ENCODE data around the gene STARD9.
"Not testable (repeated sequence)": the region's sequence is repeated elsewhere in the genome, so short reads cannot be mapped to it uniquely, and the experiment has no call there.

The STARD9 gene

GRCh38 chr15:42592716-42593115, 17.3 kb downstream of the STARD9 start:
- Histone ChIP-seq H3K9me3 (ENCODE audit: insufficient read depth, low read depth, low read length) (no peaks in the 10 kb centered on the region), H3K9ac (ENCODE audit: low read depth, low read length) (no peak overlapping the region), H3K27me3 (ENCODE audit: insufficient read depth, low read length) (no peaks in the 10 kb centered on the region), H3K27ac (ENCODE audit: low read length) (no peak overlapping the region), H3K36me3 (ENCODE audit: insufficient read depth, low read depth, low read length) (no peaks in the 10 kb centered on the region), H3K4me3 (ENCODE audit: low read length) (no peak overlapping the region), H3K4me1 (ENCODE audit: insufficient read depth, low read length) (no peaks in the 10 kb centered on the region; the same call in 1 of the 2 replicates)

- no peak overlapping the region for H3K9ac ChIP-seq (ENCODE audit: low read depth, low read length)
- H3K4me3 ChIP-seq (ENCODE audit: low read length): no peak overlapping the region
- H3K27me3 ChIP-seq (ENCODE audit: insufficient read depth, low read length): no peaks in the 10 kb centered on the region
- H3K36me3 ChIP-seq (ENCODE audit: insufficient read depth, low read depth, low read length): no peaks in the 10 kb centered on the region
- no peak overlapping the region for H3K27ac ChIP-seq (ENCODE audit: low read length)
- no peaks in the 10 kb centered on the region; the same call in 1 of the 2 replicates for H3K4me1 ChIP-seq (ENCODE audit: insufficient read depth, low read length)
- H3K9me3 ChIP-seq (ENCODE audit: insufficient read depth, low read depth, low read length): no peaks in the 10 kb centered on the region
These were observed 17.7 kb downstream of the STARD9 start for GRCh38 chr15:42593143-42593542.

GRCh38 chr15:42594095-42594494, 18.7 kb downstream of the STARD9 start:
- Histone ChIP-seq H3K27ac (ENCODE audit: low read length) (no peak overlapping the region), H3K9me3 (ENCODE audit: insufficient read depth, low read depth, low read length) (no peaks in the 10 kb centered on the region), H3K27me3 (ENCODE audit: insufficient read depth, low read length) (no peaks in the 10 kb centered on the region), H3K9ac (ENCODE audit: low read depth, low read length) (no peak overlapping the region), H3K4me1 (ENCODE audit: insufficient read depth, low read length) (no peaks in the 10 kb centered on the region; the same call in 1 of the 2 replicates), H3K4me3 (ENCODE audit: low read length) (no peak overlapping the region), H3K36me3 (ENCODE audit: insufficient read depth, low read depth, low read length) (no peaks in the 10 kb centered on the region)

GRCh38 chr15:42595626-42596240, 20.3 kb downstream of the STARD9 start:
- Histone ChIP-seq H3K4me3 (ENCODE audit: low read length) (no peak overlapping the region), H3K27ac (ENCODE audit: low read length) (no peak overlapping the region), H3K27me3 (ENCODE audit: insufficient read depth, low read length) (no peaks in the 10 kb centered on the region), H3K36me3 (ENCODE audit: insufficient read depth, low read depth, low read length) (no peaks in the 10 kb centered on the region), H3K4me1 (ENCODE audit: insufficient read depth, low read length) (no peaks in the 10 kb centered on the region; the same call in 1 of the 2 replicates), H3K9me3 (ENCODE audit: insufficient read depth, low read depth, low read length) (no peaks in the 10 kb centered on the region), H3K9ac (ENCODE audit: low read depth, low read length) (no peak overlapping the region)

- not testable (repeated sequence) for H3K4me3 ChIP-seq (ENCODE audit: low read length); H3K36me3 ChIP-seq (ENCODE audit: insufficient read depth, low read depth, low read length); H3K27ac ChIP-seq (ENCODE audit: low read length); H3K9me3 ChIP-seq (ENCODE audit: insufficient read depth, low read depth, low read length); H3K9ac ChIP-seq (ENCODE audit: low read depth, low read length); H3K27me3 ChIP-seq (ENCODE audit: insufficient read depth, low read length); H3K4me1 ChIP-seq (ENCODE audit: insufficient read depth, low read length)
These were observed 25.9 kb downstream of the STARD9 start for GRCh38 chr15:42601316-42601715.

DNA sequence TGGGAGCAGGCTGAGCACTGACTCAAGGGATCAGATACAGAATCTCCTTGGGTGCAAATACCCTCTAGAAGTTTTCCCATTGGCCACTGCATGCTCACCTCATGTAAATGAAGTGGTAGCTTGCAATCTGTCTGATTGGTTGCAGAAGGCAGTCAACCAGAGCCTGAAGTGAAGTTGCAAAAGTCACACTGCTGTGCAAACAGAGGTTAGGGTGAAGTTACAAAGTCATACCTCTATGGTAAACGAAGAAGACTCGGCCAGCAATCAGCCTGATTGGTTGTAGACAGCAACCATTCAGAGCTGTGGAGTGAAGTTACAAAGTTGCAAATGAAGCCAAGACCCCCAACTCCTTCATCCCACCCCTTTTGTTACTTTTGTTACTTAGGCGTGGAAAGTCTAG, 27.1 kb downstream of the STARD9 start:
- 0 out of 2 replicates have a peak, but pooled peaks cover 4% of the 10 kb centered on the region for H3K9me3 ChIP-seq (ENCODE audit: insufficient read depth, low read depth, low read length)
- no peaks in the 10 kb centered on the region for H3K4me1 ChIP-seq (ENCODE audit: insufficient read depth, low read length)
- 0 out of 2 replicates have a peak, but pooled peaks cover 4% of the 10 kb centered on the region for H3K36me3 ChIP-seq (ENCODE audit: insufficient read depth, low read depth, low read length)
- no peaks in the 10 kb centered on the region for H3K27me3 ChIP-seq (ENCODE audit: insufficient read depth, low read length)
- H3K27ac ChIP-seq (ENCODE audit: low read length): no peak overlapping the region
- no peak overlapping the region for H3K4me3 ChIP-seq (ENCODE audit: low read length)
- H3K9ac ChIP-seq (ENCODE audit: low read depth, low read length): no peak overlapping the region

DNA sequence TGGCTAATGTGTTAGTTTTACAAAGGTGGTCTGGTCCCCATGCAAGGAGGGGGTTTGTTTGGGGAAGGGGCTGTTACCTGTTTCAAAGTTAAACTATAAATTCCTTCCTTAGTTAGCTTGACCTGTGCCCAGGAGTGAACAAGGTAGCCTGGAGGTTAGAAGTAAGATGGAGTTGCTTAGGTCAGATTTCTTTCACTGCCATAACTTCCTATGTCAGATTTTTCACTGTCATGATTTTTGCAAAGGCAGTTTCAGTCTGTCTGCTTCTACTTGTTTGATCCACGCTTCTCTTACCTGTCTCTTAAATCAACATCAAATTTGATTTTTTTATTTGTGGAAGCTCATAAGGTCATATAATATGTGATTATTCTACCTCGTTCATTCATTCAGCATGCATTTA, 28.6 kb downstream of the STARD9 start:
- Histone ChIP-seq H3K4me1 (ENCODE audit: insufficient read depth, low read length) (no peaks in the 10 kb centered on the region), H3K4me3 (ENCODE audit: low read length) (no peak overlapping the region), H3K9me3 (ENCODE audit: insufficient read depth, low read depth, low read length) (0 out of 2 replicates have a peak, but pooled peaks cover 4% of the 10 kb centered on the region), H3K27ac (ENCODE audit: low read length) (no peak overlapping the region), H3K27me3 (ENCODE audit: insufficient read depth, low read length) (no peaks in the 10 kb centered on the region), H3K36me3 (ENCODE audit: insufficient read depth, low read depth, low read length) (0 out of 2 replicates have a peak, but pooled peaks cover 4% of the 10 kb centered on the region), H3K9ac (ENCODE audit: low read depth, low read length) (no peak overlapping the region)

GRCh38 chr15:42604894-42605744, 29.7 kb downstream of the STARD9 start:
- H3K27ac ChIP-seq (ENCODE audit: low read length): no peak overlapping the region
- 0 out of 2 replicates have a peak, but pooled peaks cover 4% of the 10 kb centered on the region for H3K9me3 ChIP-seq (ENCODE audit: insufficient read depth, low read depth, low read length)
- no peaks in the 10 kb centered on the region for H3K4me1 ChIP-seq (ENCODE audit: insufficient read depth, low read length)
- no peak overlapping the region for H3K4me3 ChIP-seq (ENCODE audit: low read length)
- no peak overlapping the region for H3K9ac ChIP-seq (ENCODE audit: low read depth, low read length)
- 0 out of 2 replicates have a peak, but pooled peaks cover 4% of the 10 kb centered on the region for H3K36me3 ChIP-seq (ENCODE audit: insufficient read depth, low read depth, low read length)
- H3K27me3 ChIP-seq (ENCODE audit: insufficient read depth, low read length): no peaks in the 10 kb centered on the region

DNA sequence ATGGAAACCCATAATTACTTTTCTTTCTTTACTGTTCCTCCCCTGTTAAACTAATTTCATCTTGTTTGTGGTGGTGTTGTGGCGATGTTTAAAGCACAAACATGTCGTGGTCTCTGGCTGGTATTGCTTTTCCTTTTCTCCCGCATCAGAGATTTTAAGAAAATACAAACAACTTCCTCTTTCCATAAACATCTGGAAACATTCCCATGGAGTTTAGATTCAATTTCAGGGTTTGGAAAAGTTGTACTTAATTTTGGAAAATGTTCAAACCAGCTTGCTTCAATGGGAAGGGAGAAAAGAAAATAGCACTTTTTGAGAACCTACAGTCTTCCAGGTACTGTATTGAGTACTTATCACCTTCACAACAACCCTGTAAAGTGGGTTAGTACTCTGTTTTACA, 30.4 kb downstream of the STARD9 start:
- Histone ChIP-seq H3K36me3 (ENCODE audit: insufficient read depth, low read depth, low read length) (0 out of 2 replicates have a peak, but pooled peaks cover 4% of the 10 kb centered on the region), H3K4me1 (ENCODE audit: insufficient read depth, low read length) (no peaks in the 10 kb centered on the region), H3K27ac (ENCODE audit: low read length) (no peak overlapping the region), H3K27me3 (ENCODE audit: insufficient read depth, low read length) (no peaks in the 10 kb centered on the region), H3K4me3 (ENCODE audit: low read length) (no peak overlapping the region), H3K9ac (ENCODE audit: low read depth, low read length) (no peak overlapping the region), H3K9me3 (ENCODE audit: insufficient read depth, low read depth, low read length) (0 out of 2 replicates have a peak, but pooled peaks cover 4% of the 10 kb centered on the region)

GRCh38 chr15:42608110-42608531, 32.7 kb downstream of the STARD9 start:
- Histone ChIP-seq H3K4me1 (ENCODE audit: insufficient read depth, low read length) (no peaks in the 10 kb centered on the region), H3K9me3 (ENCODE audit: insufficient read depth, low read depth, low read length) (no peaks in the 10 kb centered on the region), H3K36me3 (ENCODE audit: insufficient read depth, low read depth, low read length) (0 out of 2 replicates have a peak, but pooled peaks cover 4% of the 10 kb centered on the region), H3K4me3 (ENCODE audit: low read length) (no peak overlapping the region), H3K9ac (ENCODE audit: low read depth, low read length) (no peak overlapping the region), H3K27me3 (ENCODE audit: insufficient read depth, low read length) (no peaks in the 10 kb centered on the region), H3K27ac (ENCODE audit: low read length) (no peak overlapping the region)

GRCh38 chr15:42608752-42609488, 33.5 kb downstream of the STARD9 start:
- Histone ChIP-seq H3K36me3 (ENCODE audit: insufficient read depth, low read depth, low read length) (0 out of 2 replicates have a peak, but pooled peaks cover 4% of the 10 kb centered on the region), H3K4me3 (ENCODE audit: low read length) (no peak overlapping the region), H3K9me3 (ENCODE audit: insufficient read depth, low read depth, low read length) (no peaks in the 10 kb centered on the region), H3K27ac (ENCODE audit: low read length) (no peak overlapping the region), H3K27me3 (ENCODE audit: insufficient read depth, low read length) (no peaks in the 10 kb centered on the region), H3K4me1 (ENCODE audit: insufficient read depth, low read length) (no peaks in the 10 kb centered on the region), H3K9ac (ENCODE audit: low read depth, low read length) (no peak overlapping the region)

Measured in iPS-20b (cell line).